Measurements from ENCODE around the gene DGCR8.

DNA sequence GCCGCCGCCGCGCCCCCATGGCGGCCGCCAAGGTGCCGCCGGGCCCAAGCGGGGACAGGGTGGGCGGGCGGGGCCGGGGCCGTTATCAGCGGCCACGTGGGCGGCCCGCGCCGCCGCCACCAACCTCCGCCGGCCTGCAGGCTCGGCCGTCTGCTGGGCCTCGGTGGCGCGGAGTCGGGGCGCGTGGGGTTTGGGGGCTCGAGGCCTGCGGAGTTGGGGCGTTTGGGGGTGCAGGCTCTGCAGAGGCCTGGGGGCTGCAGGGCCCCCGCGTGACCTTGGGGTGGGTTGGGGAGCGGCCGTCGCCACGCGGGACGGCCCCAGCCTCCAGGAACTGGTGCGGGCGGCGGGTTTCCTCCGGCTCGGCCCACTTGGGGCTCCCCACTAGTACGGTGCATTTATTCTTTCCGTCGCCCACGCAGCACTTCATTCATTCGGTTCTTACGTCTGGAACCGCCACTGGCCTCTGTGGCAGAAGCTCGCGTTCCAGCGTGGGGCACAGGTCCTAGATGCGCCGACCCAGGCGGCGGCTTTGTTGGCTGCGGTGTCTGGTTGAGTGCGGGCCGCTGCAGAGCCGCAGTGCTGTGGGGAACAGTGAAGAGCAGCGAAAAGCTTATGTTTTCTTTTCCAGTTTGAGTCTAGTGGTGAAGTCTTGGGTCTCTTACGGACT, 37.7 kb downstream of the DGCR8 start:
- TF ChIP-seq REST (IDR thresholded peaks at IDR 0.05) (no peak), POLR2A (IDR thresholded peaks at IDR 0.05; ENCODE audit: low read length) (no peak), USF2 (IDR thresholded peaks at IDR 0.05) (no peak), EP300 (IDR thresholded peaks at IDR 0.05) (no peak), RFX5 (IDR thresholded peaks at IDR 0.05) (no peak), BHLHE40 (IDR thresholded peaks at IDR 0.05; ENCODE audit: low read depth, low read length) (no peak), ZC3H11A (IDR thresholded peaks at IDR 0.05) (no peak), TFCP2L1 (CRISPR knock-in tag; IDR thresholded peaks at IDR 0.05) (no peak), RAD21 (conservative IDR thresholded peaks at IDR 0.05 in 1 of 2, IDR thresholded peaks at IDR 0.05 in 1 of 2) (no peak), JUNB (IDR thresholded peaks at IDR 0.05) (no peak), CBX2 (IDR thresholded peaks at IDR 0.05; ENCODE audit: borderline replicate concordance, low read depth) (no peak)
- TF ChIP-seq, protein P1, sequence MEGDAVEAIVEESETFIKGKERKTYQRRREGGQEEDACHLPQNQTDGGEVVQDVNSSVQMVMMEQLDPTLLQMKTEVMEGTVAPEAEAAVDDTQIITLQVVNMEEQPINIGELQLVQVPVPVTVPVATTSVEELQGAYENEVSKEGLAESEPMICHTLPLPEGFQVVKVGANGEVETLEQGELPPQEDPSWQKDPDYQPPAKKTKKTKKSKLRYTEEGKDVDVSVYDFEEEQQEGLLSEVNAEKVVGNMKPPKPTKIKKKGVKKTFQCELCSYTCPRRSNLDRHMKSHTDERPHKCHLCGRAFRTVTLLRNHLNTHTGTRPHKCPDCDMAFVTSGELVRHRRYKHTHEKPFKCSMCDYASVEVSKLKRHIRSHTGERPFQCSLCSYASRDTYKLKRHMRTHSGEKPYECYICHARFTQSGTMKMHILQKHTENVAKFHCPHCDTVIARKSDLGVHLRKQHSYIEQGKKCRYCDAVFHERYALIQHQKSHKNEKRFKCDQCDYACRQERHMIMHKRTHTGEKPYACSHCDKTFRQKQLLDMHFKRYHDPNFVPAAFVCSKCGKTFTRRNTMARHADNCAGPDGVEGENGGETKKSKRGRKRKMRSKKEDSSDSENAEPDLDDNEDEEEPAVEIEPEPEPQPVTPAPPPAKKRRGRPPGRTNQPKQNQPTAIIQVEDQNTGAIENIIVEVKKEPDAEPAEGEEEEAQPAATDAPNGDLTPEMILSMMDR (IDR thresholded peaks at IDR 0.05), result no peak
- TF ChIP-seq, protein P2, sequence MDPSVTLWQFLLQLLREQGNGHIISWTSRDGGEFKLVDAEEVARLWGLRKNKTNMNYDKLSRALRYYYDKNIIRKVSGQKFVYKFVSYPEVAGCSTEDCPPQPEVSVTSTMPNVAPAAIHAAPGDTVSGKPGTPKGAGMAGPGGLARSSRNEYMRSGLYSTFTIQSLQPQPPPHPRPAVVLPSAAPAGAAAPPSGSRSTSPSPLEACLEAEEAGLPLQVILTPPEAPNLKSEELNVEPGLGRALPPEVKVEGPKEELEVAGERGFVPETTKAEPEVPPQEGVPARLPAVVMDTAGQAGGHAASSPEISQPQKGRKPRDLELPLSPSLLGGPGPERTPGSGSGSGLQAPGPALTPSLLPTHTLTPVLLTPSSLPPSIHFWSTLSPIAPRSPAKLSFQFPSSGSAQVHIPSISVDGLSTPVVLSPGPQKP (IDR thresholded peaks at IDR 0.05; ENCODE audit: low read depth, low read length), result no peak

All from A549 (cell line).